ENCODE data around the gene ADCY1. TPM values are rescaled to one million over a fixed set of nuclear protein-coding genes. Genes with fewer than 3 reads are reported as not detected.

The ADCY1 gene
- total and polyA plus RNA-seq, 2 donors (not counting 3 experiments of a cell fraction or from before 2014, with no cell fraction given) = 0.52 to 1.6 TPM

DNA sequence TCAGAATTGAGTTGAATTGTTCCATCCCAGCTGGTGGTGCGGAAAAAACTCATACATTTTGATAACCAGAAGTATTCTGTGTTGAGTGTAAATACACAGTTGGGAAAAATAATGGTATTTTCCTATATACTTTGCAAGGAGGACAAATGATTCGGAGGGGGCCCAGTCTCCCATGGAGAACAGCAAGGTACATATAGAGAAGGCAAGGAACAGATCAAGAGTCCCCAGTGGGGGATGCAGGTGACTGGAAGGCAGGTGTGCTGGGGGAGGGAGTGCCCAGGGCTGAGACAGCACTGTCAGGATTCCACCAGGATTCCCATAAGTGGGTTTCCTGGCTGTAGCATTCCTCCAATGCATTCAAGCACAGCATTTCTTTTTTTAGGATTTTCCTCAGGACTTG lies 10.8 kb upstream of the ADCY1 start:
- no peak overlapping the region for H3K4me2 ChIP-seq (ENCODE audit: insufficient read depth, low read length)
- intact Hi-C loops (cut with micrococcal nuclease) (loop anchor here (10.0 kb wide), 1 partner anchor 1761 kb away; no protein-coding TSS in a partner anchor), dilution Hi-C loops (cut with MboI; ENCODE audit: extremely low pct_ligation_motif_present, low sequenced_read_pairs) (no loop called here)
- no TSS peak for BruUV-seq (replicated peaks)
- CTCF ChIA-PET = no interaction called here
- FAIRE-seq = no peak
- H3K36me3 ChIP-seq (ENCODE audit: control insufficient read depth in 2 of 2, extremely low read depth in 1 of 2, insufficient read depth in 2 of 2, low read length in 2 of 2) = no peaks in the 10 kb centered on the region
- H3K9me3 ChIP-seq (replicated peaks; ENCODE audit: control insufficient read depth, insufficient read depth, low read length) = no peaks in the 10 kb centered on the region
- no peaks in the 10 kb centered on the region for H3K79me2 ChIP-seq (ENCODE audit: control insufficient read depth, insufficient read depth, low read length)
- H2AFZ ChIP-seq (ENCODE audit: low read depth, low read length) = no peak overlapping the region
- no peak overlapping the region for H3K27ac ChIP-seq (ENCODE audit: insufficient read depth, low read depth, low read length)
- peaks cover 0 to 2% of the 10 kb centered on the region in 2 experiments for H3K27me3 ChIP-seq (ENCODE audit: control insufficient read depth in 2 of 2, insufficient read depth in 2 of 2, low read length in 2 of 2)
- no peak for DNase-seq (ENCODE audit: low read depth, low spot score)
- H3K4me1 ChIP-seq (ENCODE audit: control insufficient read depth, extremely low read depth, insufficient read depth, low read length) = no peaks in the 10 kb centered on the region
- TF ChIP-seq MYC (IDR thresholded peaks at IDR 0.05; ENCODE audit: low read depth, low read length) (no peak), POLR2AphosphoS5 (IDR thresholded peaks at IDR 0.05; ENCODE audit: insufficient read depth, low read depth, low read length) (no peak), JUN (IDR thresholded peaks at IDR 0.05; ENCODE audit: borderline replicate concordance, insufficient read depth, insufficient read length, low read depth) (no peak), POLR2A (IDR thresholded peaks at IDR 0.05; ENCODE audit: low read depth, low read length) (no peak), GATA2 (IDR thresholded peaks at IDR 0.05; ENCODE audit: insufficient read depth, insufficient read length, low read depth, low read length) (no peak), EZH2 (IDR thresholded peaks at IDR 0.05; ENCODE audit: borderline replicate concordance, low read depth, low read length, severe bottlenecking) (no peak), FOS (IDR thresholded peaks at IDR 0.05; ENCODE audit: borderline replicate concordance, insufficient read depth, low read length) (no peak)
- TF ChIP-seq, protein P1, sequence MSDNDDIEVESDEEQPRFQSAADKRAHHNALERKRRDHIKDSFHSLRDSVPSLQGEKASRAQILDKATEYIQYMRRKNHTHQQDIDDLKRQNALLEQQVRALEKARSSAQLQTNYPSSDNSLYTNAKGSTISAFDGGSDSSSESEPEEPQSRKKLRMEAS (IDR thresholded peaks at IDR 0.05; ENCODE audit: insufficient read depth, insufficient read length) = no peak
- TF ChIP-seq, protein P2, sequence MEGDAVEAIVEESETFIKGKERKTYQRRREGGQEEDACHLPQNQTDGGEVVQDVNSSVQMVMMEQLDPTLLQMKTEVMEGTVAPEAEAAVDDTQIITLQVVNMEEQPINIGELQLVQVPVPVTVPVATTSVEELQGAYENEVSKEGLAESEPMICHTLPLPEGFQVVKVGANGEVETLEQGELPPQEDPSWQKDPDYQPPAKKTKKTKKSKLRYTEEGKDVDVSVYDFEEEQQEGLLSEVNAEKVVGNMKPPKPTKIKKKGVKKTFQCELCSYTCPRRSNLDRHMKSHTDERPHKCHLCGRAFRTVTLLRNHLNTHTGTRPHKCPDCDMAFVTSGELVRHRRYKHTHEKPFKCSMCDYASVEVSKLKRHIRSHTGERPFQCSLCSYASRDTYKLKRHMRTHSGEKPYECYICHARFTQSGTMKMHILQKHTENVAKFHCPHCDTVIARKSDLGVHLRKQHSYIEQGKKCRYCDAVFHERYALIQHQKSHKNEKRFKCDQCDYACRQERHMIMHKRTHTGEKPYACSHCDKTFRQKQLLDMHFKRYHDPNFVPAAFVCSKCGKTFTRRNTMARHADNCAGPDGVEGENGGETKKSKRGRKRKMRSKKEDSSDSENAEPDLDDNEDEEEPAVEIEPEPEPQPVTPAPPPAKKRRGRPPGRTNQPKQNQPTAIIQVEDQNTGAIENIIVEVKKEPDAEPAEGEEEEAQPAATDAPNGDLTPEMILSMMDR (IDR thresholded peaks at IDR 0.05; ENCODE audit: extremely low read depth in 1 of 2, insufficient read depth in 1 of 2, low read depth in 1 of 2, low read length in 2 of 2) = no peak
- H3K9me1 ChIP-seq (replicated peaks; ENCODE audit: control insufficient read depth, extremely low read depth, insufficient read depth, low read length) = no peaks in the 10 kb centered on the region
- no peak overlapping the region for H3K9ac ChIP-seq (replicated peaks; ENCODE audit: extremely low read depth, insufficient read depth, low read length)
- H3K4me3 ChIP-seq (replicated peaks in 1 of 3; ENCODE audit: insufficient read depth in 1 of 3, low read depth in 1 of 3, low read length in 3 of 3) = no peak overlapping the region
- no peaks in the 10 kb centered on the region for H4K20me1 ChIP-seq (replicated peaks; ENCODE audit: control insufficient read depth, extremely low read depth, insufficient read depth, low read length)
- POLR2A ChIA-PET = no interaction called here

Data from endothelial cell of umbilical vein (primary cell).